GM23338 (cell line): ENCODE data around the gene BACE2. TPM values are rescaled to one million over a fixed set of nuclear protein-coding genes. Genes with fewer than 3 reads are reported as not detected.

Experiments used
- ATAC-seq: fragments of 200-7000 bp; cut with Tn5 transposase; 3 replicates; pipeline ENCODE4 v1.9.1; 2020
- DNase-seq: peaks from one replicate; pipeline ENCODE4 v3.0.0-alpha.2; 2015; ENCODE audit warnings: low spot score
- H2AFZ ChIP-seq: fragments of 200-600 bp; sonication (generic); 2 replicates; pipeline ENCODE4 v1.8.0; 2016; ENCODE audit warnings: antibody characterized with exemption, mild to moderate bottlenecking, moderate library complexity
- H3F3A ChIP-seq: fragments of 200-600 bp; sonication (generic); replicated peaks from 2 replicates; pipeline ENCODE4 v1.8.0; 2017; ENCODE audit warnings: antibody characterized with exemption, mixed run types, low read depth
- H3K27ac ChIP-seq: fragments of 200-600 bp; sonication (generic); 2 replicates; pipeline ENCODE4 v1.6.1; 2016; ENCODE audit warnings: low read depth
- H3K27me3 ChIP-seq: fragments of 200-600 bp; sonication (generic); 2 replicates; pipeline ENCODE4 v1.8.0; 2016; ENCODE audit warnings: mild to moderate bottlenecking, mixed run types, moderate library complexity; ENCODE audit not compliant: insufficient read depth
- H3K36me3 ChIP-seq: fragments of 200-600 bp; sonication (generic); 2 replicates; pipeline ENCODE4 v1.8.0; 2016; ENCODE audit warnings: mild to moderate bottlenecking; ENCODE audit not compliant: insufficient read depth
- H3K4me1 ChIP-seq: fragments of 200-600 bp; sonication (generic); 2 replicates; pipeline ENCODE4 v1.8.0; 2016; ENCODE audit warnings: mild to moderate bottlenecking, moderate library complexity; ENCODE audit not compliant: insufficient read depth
- H3K4me2 ChIP-seq: fragments of 200-600 bp; sonication (generic); 2 replicates; pipeline ENCODE4 v1.7.1; 2017; ENCODE audit warnings: mixed run types
- H3K4me3 ChIP-seq: fragments of 200-600 bp; sonication (generic); 2 replicates; pipeline ENCODE4 v1.6.1; 2016; ENCODE audit warnings: mixed run types
- H3K79me2 ChIP-seq: fragments of 200-600 bp; sonication (generic); replicated peaks from 2 replicates; pipeline ENCODE4 v1.8.0; 2017; ENCODE audit warnings: mild to moderate bottlenecking; ENCODE audit not compliant: insufficient read depth
- H3K9me2 ChIP-seq: fragments of 200-600 bp; sonication (generic); 2 replicates; pipeline ENCODE4 v1.8.0; 2017; ENCODE audit not compliant: insufficient read depth
- H4K20me1 ChIP-seq: fragments of 200-600 bp; sonication (generic); replicated peaks from 2 replicates; pipeline ENCODE4 v1.8.0; 2017; ENCODE audit warnings: mild to moderate bottlenecking; ENCODE audit not compliant: insufficient read depth
- H3K27ac Mint-ChIP-seq: 2 replicates; pipeline ENCODE4 v1.8.0; 2020; ENCODE audit warnings: inconsistent platforms, mild to moderate bottlenecking, moderate library complexity, mixed read lengths
- H3K27me3 Mint-ChIP-seq: 3 replicates; pipeline ENCODE4 v1.8.0; 2022; ENCODE audit warnings: low read depth, mild to moderate bottlenecking, moderate library complexity, mixed read lengths, inconsistent platforms; ENCODE audit not compliant: insufficient read depth, poor library complexity
- H3K36me3 Mint-ChIP-seq: 3 replicates; pipeline ENCODE4 v1.8.0; 2021; ENCODE audit warnings: low read depth, mild to moderate bottlenecking, inconsistent platforms, moderate library complexity, mixed read lengths
- H3K4me1 Mint-ChIP-seq: 3 replicates; pipeline ENCODE4 v1.8.0; 2020; ENCODE audit warnings: mild to moderate bottlenecking, inconsistent platforms, mixed read lengths
- H3K4me3 Mint-ChIP-seq: 3 replicates; pipeline ENCODE4 v1.8.0; 2021; ENCODE audit warnings: moderate library complexity, mild to moderate bottlenecking, inconsistent platforms, mixed read lengths
- H3K9me3 Mint-ChIP-seq: 3 replicates; pipeline ENCODE4 v1.8.0; 2020; ENCODE audit warnings: moderate library complexity, mild to moderate bottlenecking, inconsistent platforms, mixed read lengths
- CREB1 ChIP-seq: fragments of 250-450 bp; sonication (Bioruptor Pico); IDR thresholded peaks from 2 replicates; pipeline ENCODE4 v1.5.0; 2020; ENCODE audit warnings: low read depth, mild to moderate bottlenecking, moderate library complexity
- CTCF ChIP-seq, 2 experiments: fragments of 200-600 bp in 1 of 2; sonication (generic) in 1 of 2; conservative IDR thresholded peaks; 2 replicates each; pipeline versions ENCODE4 v1.5.1 to v1.6.1; 2016 to 2017; ENCODE audit warnings: antibody characterized with exemption in 2 of 2, low read depth in 2 of 2, mild to moderate bottlenecking in 2 of 2, moderate library complexity in 1 of 2
- EZH2 ChIP-seq: fragments of 200-600 bp; sonication (generic); IDR thresholded peaks from one replicate; pipeline ENCODE4 v1.8.0; 2017; ENCODE audit warnings: antibody characterized with exemption, mild to moderate bottlenecking, low read depth; ENCODE audit not compliant: unreplicated experiment
- EZH2phosphoT487 ChIP-seq: fragments of 200-600 bp; sonication (generic); IDR thresholded peaks from one replicate; pipeline ENCODE4 v1.8.1; 2018; ENCODE audit warnings: antibody characterized with exemption; ENCODE audit not compliant: unreplicated experiment
- JUNB ChIP-seq: IDR thresholded peaks from one replicate; pipeline ENCODE4 v1.6.1; 2016; ENCODE audit warnings: antibody characterized with exemption; ENCODE audit not compliant: unreplicated experiment
- NANOG ChIP-seq: IDR thresholded peaks from 2 replicates; pipeline ENCODE4 v1.6.1; 2016; ENCODE audit warnings: antibody characterized with exemption, borderline replicate concordance
- REST ChIP-seq: IDR thresholded peaks from one replicate; pipeline ENCODE4 v1.6.1; 2018; ENCODE audit warnings: antibody characterized with exemption; ENCODE audit not compliant: unreplicated experiment
- STAT1 ChIP-seq: IDR thresholded peaks from one replicate; pipeline ENCODE4 v1.6.1; 2016; ENCODE audit warnings: antibody characterized with exemption; ENCODE audit not compliant: unreplicated experiment
- ZNF114 ChIP-seq: fragments of 250-450 bp; sonication (Bioruptor Pico); IDR thresholded peaks from 2 replicates; pipeline ENCODE4 v1.5.0; 2020; ENCODE audit warnings: mild to moderate bottlenecking, moderate library complexity
- ZNF331 ChIP-seq: fragments of 250-450 bp; sonication (Bioruptor Pico); IDR thresholded peaks from 2 replicates; pipeline ENCODE4 v1.5.0; 2020; ENCODE audit warnings: low read depth, mild to moderate bottlenecking, moderate library complexity
- polyA plus RNA-seq: library from polyadenylated mRNA; unstranded; fragments of >200 nt; fragmentation: Nextera tagmentation; extraction: Ambion mirVana; gene quantifications from 2 replicates; pipeline ENCODE4 v1.2.1, GENCODE V29; 2016
- total RNA-seq: library from RNA; depleted of rRNA; stranded (reverse); fragments of >200 nt; shearing (Covaris generic); gene quantifications from 2 replicates; pipeline ENCODE4 v1.2.3, GENCODE V29; 2014

Gene BACE2
- total and polyA plus RNA-seq, 2 experiments from 2014 or later: 3.5 to 6.8 TPM

DNA sequence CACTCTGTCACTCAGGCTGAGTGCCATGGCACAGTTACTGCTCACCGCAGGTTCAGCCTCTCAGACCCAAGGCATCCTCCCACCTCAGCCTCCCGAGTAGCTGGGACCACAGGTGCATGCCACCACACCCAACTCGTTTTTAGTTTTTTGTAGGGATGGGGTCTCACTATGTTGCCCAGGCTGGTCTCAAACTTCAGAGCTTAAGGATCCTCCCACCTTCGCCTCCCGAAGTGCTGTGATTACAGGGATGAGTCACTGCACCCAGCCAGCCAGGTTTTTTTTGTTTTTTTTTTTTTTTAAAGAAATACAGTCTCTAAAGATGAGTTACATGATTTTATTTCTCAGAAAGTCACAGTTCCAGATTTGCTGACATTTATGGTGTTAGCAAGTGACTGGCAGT is 29.0 kb downstream of the BACE2 start (continued):
- TF ChIP-seq REST (no peak), EZH2phosphoT487 (no peak), CREB1 (CRISPR knock-in tag) (no peak), ZNF114 (CRISPR knock-in tag) (no peak), EZH2 (no peak), NANOG (no peak), CTCF (conservative IDR thresholded peaks at IDR 0.05; ENCODE audit: low read depth in 2 of 2) (no peak), JUNB (no peak)

GRCh38 chr21:41197582-41197981 is 29.6 kb downstream of the BACE2 start:
- no peak for DNase-seq
- Mint-ChIP-seq H3K4me1 (peaks cover 6% of the 10 kb centered on the region; the same call in 2 of the 3 replicates), H3K4me3 (no peak overlapping the region), H3K27ac (no peak overlapping the region), H3K9me3 (no peaks in the 10 kb centered on the region), H3K27me3 (peaks cover 4% of the 10 kb centered on the region), H3K36me3 (no peaks in the 10 kb centered on the region)
- Histone ChIP-seq H3K27me3 (no peaks in the 10 kb centered on the region), H3K36me3 (no peaks in the 10 kb centered on the region), H3K4me3 (no peak overlapping the region), H3K4me2 (no peak overlapping the region), H3K4me1 (no peaks in the 10 kb centered on the region), H3F3A (no peaks in the 10 kb centered on the region), H3K27ac (no peak overlapping the region), H4K20me1 (no peaks in the 10 kb centered on the region), H3K9me2 (no peaks in the 10 kb centered on the region), H2AFZ (no peak overlapping the region), H3K79me2 (no peaks in the 10 kb centered on the region)
- no peak for ATAC-seq
- no peak for TF ChIP-seq EZH2phosphoT487
- no peak for TF ChIP-seq ZNF114 (CRISPR knock-in tag)
- no peak for TF ChIP-seq CTCF (conservative IDR thresholded peaks at IDR 0.05; ENCODE audit: low read depth in 2 of 2)
- TF ChIP-seq ZNF331: no peak
- TF ChIP-seq REST: no peak
- no peak for TF ChIP-seq CREB1 (CRISPR knock-in tag)
- TF ChIP-seq STAT1: no peak
